HG03439 (cell line): ENCODE results near the gene LAMC3.

Source experiments
- ATAC-seq: cut with Tn5 transposase; IDR thresholded peaks from one replicate; pipeline ENCODE4 v1.9.1; 2021; ENCODE audit warnings: mild to moderate bottlenecking, moderate library complexity; ENCODE audit not compliant: unreplicated experiment

LAMC3 gene

DNA sequence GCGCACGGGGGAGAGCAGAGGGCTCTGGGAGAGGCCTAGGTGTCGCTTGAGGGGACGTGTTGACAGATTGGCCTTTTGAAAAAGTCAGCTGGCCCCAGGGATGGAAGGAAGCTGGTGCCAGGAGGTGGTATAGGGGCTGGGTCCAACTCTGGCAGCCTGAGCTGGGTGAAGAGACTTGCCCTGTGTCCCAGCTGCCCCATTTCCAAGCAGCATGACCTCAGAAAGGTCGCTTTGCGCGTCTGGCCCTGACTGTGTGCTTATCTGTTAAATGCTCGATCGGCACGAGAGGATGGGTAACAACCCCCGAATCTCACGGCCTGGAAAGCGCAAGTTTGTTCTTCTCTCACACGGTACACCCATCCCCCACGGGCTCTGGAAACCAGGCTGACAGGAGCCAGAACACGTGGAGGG is 31.2 kb upstream of the LAMC3 start:
- ATAC-seq = no peak

DNA sequence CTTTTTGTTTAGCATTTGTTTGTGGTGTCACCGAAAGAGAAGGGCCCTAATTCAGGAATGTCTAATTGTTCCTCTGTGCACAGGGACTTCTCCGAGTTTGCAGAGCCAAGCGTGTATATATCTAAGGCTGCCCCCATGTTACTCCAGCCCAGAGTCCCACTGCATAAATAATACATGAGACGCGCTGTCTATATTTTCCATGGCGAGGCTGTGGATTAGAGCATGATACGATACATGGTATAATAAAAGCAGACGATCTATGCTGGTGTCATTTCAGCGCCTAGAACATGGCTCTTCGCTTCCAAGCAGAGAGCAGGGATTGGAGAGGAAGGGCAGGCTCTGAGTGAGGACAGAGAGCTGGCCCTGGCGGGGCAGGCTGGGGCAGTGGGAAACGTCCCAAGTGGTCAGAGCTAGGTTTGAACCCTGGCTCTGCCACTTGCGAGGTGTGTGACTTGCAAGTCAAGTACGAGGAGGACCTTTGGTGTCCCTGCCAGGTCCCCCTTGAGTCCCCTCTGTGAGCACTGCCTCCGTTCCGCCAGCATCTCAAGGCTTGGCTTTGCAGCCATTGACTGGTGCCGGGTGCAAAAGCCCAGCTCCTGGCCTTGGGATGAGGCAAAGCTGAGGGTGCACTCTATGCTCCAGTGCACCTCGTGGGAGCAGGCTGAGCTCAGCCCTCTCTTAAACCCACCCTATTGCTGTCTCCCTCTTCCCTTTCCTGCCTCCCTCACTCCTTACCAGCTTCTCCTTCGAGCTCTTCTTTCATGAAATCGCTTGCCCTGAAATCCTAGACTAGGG is 29.2 kb upstream of the LAMC3 start:
- no peak for ATAC-seq

DNA sequence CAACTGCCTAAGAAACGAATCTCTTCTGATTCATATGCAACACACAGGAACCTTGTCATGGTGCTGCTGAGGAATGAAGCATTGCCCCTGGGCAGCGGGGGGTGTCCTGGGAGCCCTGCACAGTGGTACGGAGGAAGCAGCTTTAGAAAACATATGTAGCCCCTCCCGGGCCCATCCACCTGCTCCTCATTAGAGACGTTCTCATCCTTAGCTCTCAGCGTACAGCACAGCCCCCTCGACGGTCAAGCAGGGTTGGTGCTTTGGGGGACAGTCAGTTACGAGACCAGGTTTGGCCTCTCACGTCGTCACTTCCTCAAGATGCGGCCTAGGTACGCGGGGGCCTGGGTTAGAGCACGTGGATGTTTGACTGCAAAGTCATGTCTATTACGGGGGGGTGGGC is 28.4 kb upstream of the LAMC3 start:
- ATAC-seq = no peak

DNA sequence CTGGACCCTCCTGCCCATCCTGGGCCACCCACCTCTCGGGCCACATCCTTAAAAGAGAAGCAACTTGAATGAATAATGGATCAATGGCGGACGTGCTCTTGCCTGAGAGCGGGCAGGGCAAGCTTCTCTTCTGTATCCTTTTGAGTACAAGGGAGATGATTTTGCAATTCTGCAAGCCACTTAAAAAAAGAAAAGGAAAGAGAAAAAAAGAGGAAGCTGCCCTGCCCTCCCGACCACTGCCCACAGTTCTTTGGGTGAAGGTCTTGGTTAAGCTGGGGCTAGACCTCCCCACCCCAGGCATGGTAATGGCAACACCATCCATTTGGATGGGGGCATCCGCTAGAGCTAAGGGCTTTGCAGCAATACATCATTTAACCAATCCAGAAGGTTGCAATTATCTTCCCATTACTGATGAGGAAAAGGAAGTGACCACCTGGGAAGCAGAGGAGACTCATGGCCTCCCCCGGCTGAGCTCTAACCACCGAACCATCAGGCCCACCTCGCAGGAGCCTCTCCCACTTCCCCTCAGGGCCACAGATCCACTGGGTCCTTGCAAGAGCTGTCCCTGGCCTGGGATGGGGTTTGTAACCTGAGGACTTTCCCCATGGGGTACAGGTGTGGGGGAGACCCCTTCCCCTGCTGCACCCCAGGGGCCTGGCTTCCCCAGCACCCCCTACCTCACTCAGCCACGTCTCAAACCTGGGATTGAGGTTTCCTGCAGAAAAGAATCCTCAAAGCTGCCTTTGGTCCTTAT is 27.8 kb upstream of the LAMC3 start:
- no peak for ATAC-seq

- no peak for ATAC-seq
Measured at GRCh38 chr9:130981756-130982137, 27.2 kb upstream of the LAMC3 start.

DNA sequence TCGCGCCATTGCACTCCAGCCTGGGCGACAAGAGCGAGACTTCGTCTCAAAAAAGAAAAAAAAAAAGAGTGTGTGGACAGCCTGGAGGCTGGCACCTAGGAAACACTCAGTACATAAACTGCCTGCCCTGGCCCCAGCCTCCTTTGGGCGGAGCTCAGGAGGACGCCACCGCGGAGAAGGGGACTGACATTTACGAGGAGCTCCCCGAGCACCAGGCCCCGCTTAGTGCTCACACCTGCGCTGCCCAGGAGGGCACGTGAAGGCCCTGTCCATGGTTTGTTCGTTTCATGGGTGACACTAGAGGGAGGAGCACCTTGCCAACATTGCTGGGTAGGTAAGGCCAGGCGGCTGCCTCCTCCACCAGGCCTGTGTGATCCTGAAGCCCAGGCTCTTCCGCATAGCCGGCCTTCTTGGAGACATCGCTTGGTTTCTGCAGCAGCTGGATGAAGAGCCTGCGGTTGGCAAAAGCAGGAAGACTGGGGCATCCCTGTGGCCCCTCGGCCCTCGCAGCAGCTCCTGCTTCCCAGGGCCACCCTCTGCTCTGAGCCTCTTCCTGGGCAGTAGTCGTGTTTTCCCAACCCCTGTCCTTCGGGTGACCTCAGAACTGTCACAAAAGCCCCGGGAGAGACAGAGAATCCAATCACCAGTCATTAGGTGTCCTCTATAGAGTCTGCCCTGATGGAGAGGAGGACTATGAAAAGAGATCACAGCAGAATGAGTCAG is 26.2 kb upstream of the LAMC3 start:
- no peak for ATAC-seq

GRCh38 chr9:130983359-130983670 is 25.7 kb upstream of the LAMC3 start:
- no peak for ATAC-seq

GRCh38 chr9:130983970-130984369 is 25.0 kb upstream of the LAMC3 start:
- no peak for ATAC-seq

DNA sequence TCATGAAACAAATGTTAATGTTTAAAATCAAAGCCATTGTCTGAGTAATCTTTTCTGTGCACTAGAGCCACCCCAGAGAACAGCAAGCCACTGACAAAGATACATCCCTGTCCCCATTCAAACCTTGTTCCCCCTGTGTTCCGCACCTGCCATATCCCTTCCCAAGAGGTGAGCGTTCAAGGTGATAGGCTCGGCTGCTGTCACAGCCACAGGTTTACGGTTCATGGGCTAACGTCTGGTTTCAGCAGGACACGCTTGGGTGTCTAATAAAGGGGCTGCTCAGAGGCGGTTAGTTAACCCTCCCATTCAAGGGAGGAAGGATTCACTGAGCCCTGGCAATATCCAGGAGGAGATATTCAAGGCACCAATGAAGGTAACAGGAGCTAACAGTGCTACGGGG is 24.5 kb upstream of the LAMC3 start:
- ATAC-seq = no peak

DNA sequence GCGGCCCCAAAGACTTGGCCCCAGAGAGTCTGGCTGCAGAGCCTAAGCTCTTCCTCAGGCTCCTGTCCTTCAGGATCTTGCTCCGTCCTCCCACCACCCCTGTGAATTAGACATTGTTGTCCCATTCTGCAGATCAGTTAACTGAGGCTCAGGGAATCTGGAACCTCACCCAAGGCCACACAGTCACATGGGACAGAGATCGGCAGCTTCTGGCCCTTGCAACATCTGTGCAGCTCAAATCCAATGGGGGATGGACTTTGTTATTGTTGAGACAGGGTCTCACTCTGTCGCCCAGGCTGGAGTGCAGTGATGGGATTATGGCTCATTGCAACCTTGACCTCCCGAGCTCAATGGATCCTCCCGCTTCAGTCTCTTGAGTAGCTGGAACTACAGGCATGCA is 23.9 kb upstream of the LAMC3 start:
- ATAC-seq = no peak

GRCh38 chr9:130985606-130986162 is 23.3 kb upstream of the LAMC3 start:
- no peak for ATAC-seq

DNA sequence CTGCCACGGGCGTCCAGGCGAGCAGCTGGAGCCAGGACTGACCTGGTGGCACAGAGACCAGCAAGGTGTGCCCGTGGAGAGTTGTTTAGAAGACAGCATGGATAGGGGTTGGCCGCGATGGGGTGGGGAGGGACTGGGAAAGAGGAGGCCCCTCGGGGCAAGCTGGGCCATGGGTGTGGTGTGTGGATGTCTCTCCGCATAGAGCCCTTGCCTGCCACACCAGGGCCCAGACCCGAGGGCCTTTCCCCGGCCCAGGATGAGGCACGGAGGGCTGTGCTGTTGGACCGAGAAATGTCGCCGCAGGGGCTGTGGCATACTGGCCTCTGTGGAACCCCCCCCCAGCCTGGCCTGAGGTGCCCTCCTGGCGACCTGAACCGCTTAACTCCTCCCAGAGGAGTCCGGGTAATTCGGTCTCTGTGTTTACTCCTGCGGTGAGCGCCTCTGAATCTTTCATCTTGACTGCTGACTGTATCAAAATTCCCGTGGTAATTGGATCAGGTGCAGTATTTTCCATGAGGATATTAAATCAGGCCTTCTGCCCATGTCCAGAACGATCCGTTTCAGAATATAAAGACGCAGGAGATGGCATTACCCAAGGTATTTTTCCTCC is 22.5 kb upstream of the LAMC3 start:
- ATAC-seq = no peak

DNA sequence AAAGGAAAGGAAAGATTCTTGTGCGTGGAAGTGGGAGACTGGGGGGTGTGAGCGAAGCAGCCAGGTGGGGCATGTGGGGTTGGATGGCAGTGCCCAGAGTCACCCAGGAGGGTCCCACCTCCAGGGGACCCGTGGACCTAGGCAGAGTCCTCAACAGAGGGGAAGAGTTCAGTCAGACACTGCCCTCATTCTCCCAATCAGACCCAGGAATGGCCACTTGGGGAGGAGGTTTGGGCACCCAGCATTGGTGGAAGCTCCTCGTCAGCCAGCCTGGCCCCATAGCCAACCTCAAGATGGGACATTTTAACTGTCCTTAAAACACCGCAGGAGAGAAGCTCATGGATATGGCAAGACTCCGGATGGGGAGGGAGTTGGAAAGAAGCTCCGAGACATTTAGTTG is 21.9 kb upstream of the LAMC3 start:
- no peak for ATAC-seq

GRCh38 chr9:130987738-130988399 is 21.1 kb upstream of the LAMC3 start:
- no peak for ATAC-seq

DNA sequence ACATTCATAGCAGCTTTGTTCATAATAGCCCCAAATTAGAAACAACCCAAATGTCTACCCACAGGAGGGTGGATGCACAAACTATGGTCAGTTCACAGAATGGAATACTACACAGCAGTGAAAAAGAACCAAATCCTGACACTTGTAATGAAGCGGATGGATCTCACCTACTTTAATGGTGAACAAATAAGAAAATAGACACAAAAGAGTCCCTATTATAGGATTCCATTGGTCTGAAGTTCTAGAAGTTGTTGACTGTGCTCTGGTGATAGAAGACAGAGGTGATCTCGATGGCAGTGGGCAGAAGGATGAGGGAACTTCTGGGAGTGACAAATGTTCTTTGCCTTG is 20.6 kb upstream of the LAMC3 start:
- no peak for ATAC-seq

DNA sequence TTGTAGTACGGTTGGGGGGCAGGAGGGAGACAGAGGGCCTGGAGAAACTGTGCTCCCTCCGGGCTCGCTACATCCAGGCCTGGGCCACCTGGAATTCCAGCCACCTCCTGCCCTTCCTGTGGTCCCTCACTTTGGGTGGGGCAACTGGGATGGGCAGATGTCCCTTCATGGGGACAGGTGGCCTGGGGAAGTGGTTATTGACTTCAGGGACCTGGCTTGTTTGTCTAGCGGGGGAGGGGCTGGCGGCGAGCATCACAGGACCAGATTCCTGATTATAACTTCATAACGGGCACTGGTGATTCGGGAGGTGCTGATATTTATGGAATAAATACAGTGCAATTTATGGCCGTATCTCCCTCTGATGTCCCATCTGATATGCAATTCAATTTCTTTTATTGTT is 20.1 kb upstream of the LAMC3 start:
- ATAC-seq = no peak

- ATAC-seq = no peak
Measured at GRCh38 chr9:130989391-130989790, 19.6 kb upstream of the LAMC3 start.

GRCh38 chr9:130989891-130990290 is 19.1 kb upstream of the LAMC3 start:
- no peak for ATAC-seq

DNA sequence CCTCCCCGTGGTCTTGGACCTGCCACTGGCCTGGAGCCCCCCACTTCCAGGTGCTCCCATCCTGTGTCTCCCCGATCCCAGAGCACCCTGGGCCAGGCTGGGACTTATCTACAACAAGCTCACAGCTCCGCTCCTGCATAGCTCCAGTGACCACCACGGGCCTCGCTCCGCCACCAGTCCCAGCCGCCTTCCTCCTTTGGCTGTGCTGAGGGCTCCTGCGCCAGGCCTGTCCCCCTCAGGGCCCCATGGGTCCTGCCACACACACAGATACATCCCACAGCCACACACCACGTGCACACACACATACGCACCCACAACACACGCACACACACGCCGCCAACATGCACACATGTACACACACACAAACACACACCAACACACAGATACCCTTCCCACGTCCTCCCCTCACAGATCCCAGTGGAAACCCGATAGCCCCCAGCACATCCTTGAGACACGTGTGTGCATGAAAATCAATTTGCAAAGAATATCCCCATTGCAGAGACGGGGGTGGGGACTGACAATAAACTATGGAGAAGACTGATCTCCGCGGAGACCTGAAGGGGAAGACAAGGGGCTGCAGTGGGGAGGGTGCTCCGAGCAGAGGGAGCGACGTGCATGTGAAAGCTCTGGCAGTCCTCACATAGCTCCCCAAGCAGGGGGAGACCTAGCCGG is 18.5 kb upstream of the LAMC3 start:
- no peak for ATAC-seq
